Activated CD8-positive, alpha-beta T cell treated with anti-CD3 and anti-CD28 coated beads, Interleukin-2, amount 10 ng/mL, durations not matched to agents 7 days and 5 days (primary cell): Measurements from ENCODE around the gene CRIM1. TPM values are rescaled to one million over a fixed set of nuclear protein-coding genes. Genes with fewer than 3 reads are reported as not detected.

Experiments used
- ATAC-seq: fragments of 150-1000 bp; cut with Tn5 transposase; one replicate; pipeline ENCODE4 v1.10.0; 2021; ENCODE audit warnings: moderate library complexity
- CTCF ChIA-PET: fragments of 350-600 bp; sonication (Branson Sonifier 250); formaldehyde crosslinking; loops from one replicate; lab custom pipeline; 2021; ENCODE audit warnings: antibody characterized with exemption; lab: Charles Lee
- POLR2A ChIA-PET: fragments of 350-600 bp; sonication (Branson Sonifier 250); formaldehyde crosslinking; loops from one replicate; lab custom pipeline; 2021; ENCODE audit warnings: antibody characterized with exemption; lab: Charles Lee
- DNase-seq: peaks from one replicate; pipeline ENCODE4 v3.0.0-alpha.2; 2020
- H3K27ac Mint-ChIP-seq: one replicate; pipeline ENCODE4 v1.8.0; 2021; ENCODE audit warnings: mild to moderate bottlenecking, mixed read lengths
- H3K27me3 Mint-ChIP-seq: one replicate; pipeline ENCODE4 v1.8.0; 2021; ENCODE audit warnings: low read depth, mixed read lengths
- H3K36me3 Mint-ChIP-seq: one replicate; pipeline ENCODE4 v1.8.0; 2021; ENCODE audit warnings: low read depth, mixed read lengths
- H3K4me1 Mint-ChIP-seq: one replicate; pipeline ENCODE4 v1.8.0; 2021; ENCODE audit warnings: low read depth, mixed read lengths
- H3K4me3 Mint-ChIP-seq: one replicate; pipeline ENCODE4 v1.8.0; 2021; ENCODE audit warnings: mild to moderate bottlenecking, mixed read lengths
- H3K9me3 Mint-ChIP-seq: one replicate; pipeline ENCODE4 v1.8.0; 2022; ENCODE audit warnings: mixed read lengths; ENCODE audit not compliant: insufficient read depth
- total RNA-seq, 2 experiments: library from RNA; stranded (reverse); gene quantifications; one replicate each; pipeline ENCODE4 v1.2.3, GENCODE V29; 2021

The CRIM1 gene
- total RNA-seq, 2 experiments from 2014 or later, result 3.7 to 4.4 TPM

GRCh38 chr2:36406296-36406695 is 50.7 kb downstream of the CRIM1 start:
- Mint-ChIP-seq H3K9me3 (no peaks in the 10 kb centered on the region), H3K27me3 (peaks cover 2% of the 10 kb centered on the region), H3K4me3 (no peak overlapping the region), H3K27ac (no peak overlapping the region), H3K36me3 (no peaks in the 10 kb centered on the region), H3K4me1 (no peaks in the 10 kb centered on the region)
- DNase-seq (no peak), ATAC-seq (no peak)
- ChIA-PET POLR2A (no interaction called here), CTCF (no interaction called here)

GRCh38 chr2:36407413-36407812 is 51.8 kb downstream of the CRIM1 start:
- DNase-seq (no peak), ATAC-seq (no peak)
- Mint-ChIP-seq H3K27ac (no peak overlapping the region), H3K27me3 (peaks cover 2% of the 10 kb centered on the region), H3K9me3 (no peaks in the 10 kb centered on the region), H3K36me3 (no peaks in the 10 kb centered on the region), H3K4me3 (no peak overlapping the region), H3K4me1 (no peaks in the 10 kb centered on the region)
- POLR2A ChIA-PET, result no interaction called here
- CTCF ChIA-PET, result no interaction called here

GRCh38 chr2:36408198-36408703 is 52.7 kb downstream of the CRIM1 start:
- POLR2A ChIA-PET, result no interaction called here
- peaks cover 2% of the 10 kb centered on the region for H3K27me3 Mint-ChIP-seq

GRCh38 chr2:36409335-36409734 is 53.8 kb downstream of the CRIM1 start:
- Mint-ChIP-seq H3K9me3 (no peaks in the 10 kb centered on the region), H3K4me3 (no peak overlapping the region), H3K27me3 (peaks cover 2% of the 10 kb centered on the region), H3K27ac (no peak overlapping the region), H3K4me1 (no peaks in the 10 kb centered on the region), H3K36me3 (no peaks in the 10 kb centered on the region)
- no peak for DNase-seq
- POLR2A ChIA-PET, result no interaction called here
- ATAC-seq, result no peak
- CTCF ChIA-PET, result no interaction called here

More at GRCh38 chr2:36408198-36408703, 52.7 kb downstream of the CRIM1 start:
- ATAC-seq (no peak), DNase-seq (no peak)
- Mint-ChIP-seq H3K27ac (no peak overlapping the region), H3K4me1 (no peaks in the 10 kb centered on the region), H3K4me3 (no peak overlapping the region), H3K36me3 (no peaks in the 10 kb centered on the region), H3K9me3 (no peaks in the 10 kb centered on the region)
- CTCF ChIA-PET, result no interaction called here

- ChIA-PET POLR2A (interaction anchor here (0.6 kb wide), 1 partner anchor 79 kb away, joined by 6 read pairs; no protein-coding TSS in a partner anchor), CTCF (no interaction called here)
- no peak for ATAC-seq
- H3K4me3 Mint-ChIP-seq, result no peak overlapping the region
- no peaks in the 10 kb centered on the region for H3K36me3 Mint-ChIP-seq
- DNase-seq, result no peak
- peaks cover 2% of the 10 kb centered on the region for H3K27me3 Mint-ChIP-seq
- H3K4me1 Mint-ChIP-seq, result no peaks in the 10 kb centered on the region
- no peak overlapping the region for H3K27ac Mint-ChIP-seq
- no peaks in the 10 kb centered on the region for H3K9me3 Mint-ChIP-seq
Measured at GRCh38 chr2:36409935-36410334, 54.4 kb downstream of the CRIM1 start.

- H3K27me3 Mint-ChIP-seq, result peaks cover 2% of the 10 kb centered on the region
- POLR2A ChIA-PET, result no interaction called here
- no peaks in the 10 kb centered on the region for H3K9me3 Mint-ChIP-seq
- H3K4me3 Mint-ChIP-seq, result no peak overlapping the region
- H3K27ac Mint-ChIP-seq, result no peak overlapping the region
- CTCF ChIA-PET, result no interaction called here
- no peak for DNase-seq
- no peak for ATAC-seq
- H3K36me3 Mint-ChIP-seq, result no peaks in the 10 kb centered on the region
- no peaks in the 10 kb centered on the region for H3K4me1 Mint-ChIP-seq
Measured at GRCh38 chr2:36410681-36411080, 55.1 kb downstream of the CRIM1 start.

- ChIA-PET CTCF (no interaction called here), POLR2A (no interaction called here)
- no peaks in the 10 kb centered on the region for H3K4me1 Mint-ChIP-seq
- no peak overlapping the region for H3K4me3 Mint-ChIP-seq
- ATAC-seq (no peak), DNase-seq (no peak)
- no peaks in the 10 kb centered on the region for H3K9me3 Mint-ChIP-seq
- no peak overlapping the region for H3K27ac Mint-ChIP-seq
- H3K36me3 Mint-ChIP-seq, result no peaks in the 10 kb centered on the region
- H3K27me3 Mint-ChIP-seq, result peaks cover 2% of the 10 kb centered on the region
Measured at GRCh38 chr2:36411962-36412444, 56.4 kb downstream of the CRIM1 start.

- Mint-ChIP-seq H3K27me3 (peaks cover 2% of the 10 kb centered on the region), H3K27ac (no peak overlapping the region), H3K4me1 (no peaks in the 10 kb centered on the region), H3K4me3 (no peak overlapping the region), H3K9me3 (no peaks in the 10 kb centered on the region), H3K36me3 (no peaks in the 10 kb centered on the region)
- DNase-seq (no peak), ATAC-seq (no peak)
- POLR2A ChIA-PET, result no interaction called here
- CTCF ChIA-PET, result no interaction called here
Measured at GRCh38 chr2:36413218-36413617, 57.6 kb downstream of the CRIM1 start.

GRCh38 chr2:36414307-36414706 is 58.7 kb downstream of the CRIM1 start:
- H3K27ac Mint-ChIP-seq, result no peak overlapping the region
- POLR2A ChIA-PET, result no interaction called here
- H3K4me1 Mint-ChIP-seq, result no peaks in the 10 kb centered on the region
- no peaks in the 10 kb centered on the region for H3K9me3 Mint-ChIP-seq
- H3K27me3 Mint-ChIP-seq, result peaks cover 2% of the 10 kb centered on the region
- ATAC-seq, result no peak
- no peak for DNase-seq
- CTCF ChIA-PET, result no interaction called here
- H3K36me3 Mint-ChIP-seq, result no peaks in the 10 kb centered on the region
- no peak overlapping the region for H3K4me3 Mint-ChIP-seq

GRCh38 chr2:36415381-36416022 is 59.9 kb downstream of the CRIM1 start:
- Mint-ChIP-seq H3K4me3 (no peak overlapping the region), H3K36me3 (no peaks in the 10 kb centered on the region), H3K4me1 (no peaks in the 10 kb centered on the region), H3K27ac (no peak overlapping the region), H3K27me3 (no peaks in the 10 kb centered on the region), H3K9me3 (no peaks in the 10 kb centered on the region)
- ChIA-PET CTCF (no interaction called here), POLR2A (no interaction called here)
- DNase-seq (no peak), ATAC-seq (no peak)

- no peaks in the 10 kb centered on the region for H3K9me3 Mint-ChIP-seq
- DNase-seq (no peak), ATAC-seq (no peak)
- no peaks in the 10 kb centered on the region for H3K27me3 Mint-ChIP-seq
- no peak overlapping the region for H3K4me3 Mint-ChIP-seq
- CTCF ChIA-PET, result interaction anchor here (2.1 kb wide), 1 partner anchor 90 kb away, joined by 5 read pairs; no protein-coding TSS in a partner anchor
- POLR2A ChIA-PET, result no interaction called here
- H3K27ac Mint-ChIP-seq, result no peak overlapping the region
- no peaks in the 10 kb centered on the region for H3K4me1 Mint-ChIP-seq
- H3K36me3 Mint-ChIP-seq, result no peaks in the 10 kb centered on the region
Measured at GRCh38 chr2:36416370-36417165, 61.0 kb downstream of the CRIM1 start.

- ATAC-seq (no peak), DNase-seq (no peak)
- ChIA-PET POLR2A (no interaction called here), CTCF (no interaction called here)
- no peaks in the 10 kb centered on the region for H3K27me3 Mint-ChIP-seq
- no peaks in the 10 kb centered on the region for H3K9me3 Mint-ChIP-seq
- no peaks in the 10 kb centered on the region for H3K36me3 Mint-ChIP-seq
- H3K4me3 Mint-ChIP-seq, result no peak overlapping the region
- no peaks in the 10 kb centered on the region for H3K4me1 Mint-ChIP-seq
- no peak overlapping the region for H3K27ac Mint-ChIP-seq
Measured at GRCh38 chr2:36420569-36421181, 65.1 kb downstream of the CRIM1 start.
